Right atrium auricular region (tissue), 2 donors: Measurements from ENCODE around the gene PRKAG2. TPM values are rescaled to one million over a fixed set of nuclear protein-coding genes. Genes with fewer than 3 reads are reported as not detected.

Experiments
- DNase-seq: peaks from one replicate; pipeline ENCODE4 v3.0.0-alpha.2; 2019; ENCODE audit warnings: low spot score
- H3K27ac ChIP-seq, 2 donors: fragments of 200-600 bp; sonication (generic); 1 replicate in 1 of 2; 2 replicates in 1 of 2; pipeline ENCODE4 v1.5.1; 2016 to 2019
- H3K27me3 ChIP-seq, 2 donors: fragments of 200-600 bp; sonication (generic); one replicate each; pipeline versions ENCODE4 v1.5.1 to v1.6.0; 2017 to 2019
- H3K36me3 ChIP-seq: fragments of 200-600 bp; sonication (generic); one replicate; pipeline ENCODE4 v1.5.1; 2016
- H3K4me1 ChIP-seq, 2 donors: fragments of 200-600 bp; sonication (generic); one replicate each; pipeline versions ENCODE4 v1.5.1 to v1.6.0; 2017 to 2019
- H3K4me3 ChIP-seq, 2 donors: fragments of 200-600 bp; sonication (generic); 1 replicate in 1 of 2; 2 replicates in 1 of 2; pipeline ENCODE4 v1.5.1; 2017 to 2019; ENCODE audit warnings: mild to moderate bottlenecking in 1 of 2, moderate library complexity in 1 of 2
- H3K9me3 ChIP-seq, 2 donors: fragments of 200-600 bp; sonication (generic); one replicate each; pipeline ENCODE4 v1.5.1; 2019
- total RNA-seq, 2 donors: library from RNA; depleted of rRNA; stranded (reverse); fragments of >200 nt; gene quantifications; one replicate each; pipeline ENCODE4 v1.1.0, GENCODE V29; 2016
- TF ChIP-seq, protein P1 (sequence below), 2 donors: fragments of 200-600 bp; sonication (generic); IDR thresholded peaks; one replicate each; pipeline ENCODE4 v1.5.1; 2019; ENCODE audit warnings: antibody characterized with exemption in 2 of 2

The PRKAG2 gene
- total RNA-seq, 2 donors from 2014 or later: 133 to 177 TPM

DNA sequence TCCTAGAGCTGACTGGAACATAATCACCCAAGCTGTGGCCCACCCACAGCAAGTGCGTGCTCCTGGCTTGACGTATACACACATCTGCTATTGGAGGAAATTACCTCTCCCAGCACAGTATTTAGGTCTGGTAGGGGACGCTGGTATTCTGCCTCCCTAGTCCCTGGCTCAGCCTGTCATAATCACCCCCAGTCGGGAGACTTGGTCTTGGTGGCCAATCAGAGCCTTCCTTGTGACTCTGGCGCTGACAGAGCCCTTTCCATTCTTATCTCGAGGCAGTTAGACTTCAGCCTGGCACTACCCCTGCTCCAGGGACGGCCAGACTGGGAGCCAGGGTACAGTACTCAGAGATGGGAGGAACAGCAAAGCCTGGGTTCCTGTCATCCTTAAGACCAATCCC is 14.3 kb upstream of the PRKAG2 start:
- Histone ChIP-seq H3K9me3 (no peaks in the 10 kb centered on the region), H3K27me3 (no peaks in the 10 kb centered on the region), H3K4me1 (no peaks in the 10 kb centered on the region), H3K27ac (no peak overlapping the region), H3K36me3 (no peaks in the 10 kb centered on the region), H3K4me3 (no peak overlapping the region)
- DNase-seq: no peak
- TF ChIP-seq, protein P1, sequence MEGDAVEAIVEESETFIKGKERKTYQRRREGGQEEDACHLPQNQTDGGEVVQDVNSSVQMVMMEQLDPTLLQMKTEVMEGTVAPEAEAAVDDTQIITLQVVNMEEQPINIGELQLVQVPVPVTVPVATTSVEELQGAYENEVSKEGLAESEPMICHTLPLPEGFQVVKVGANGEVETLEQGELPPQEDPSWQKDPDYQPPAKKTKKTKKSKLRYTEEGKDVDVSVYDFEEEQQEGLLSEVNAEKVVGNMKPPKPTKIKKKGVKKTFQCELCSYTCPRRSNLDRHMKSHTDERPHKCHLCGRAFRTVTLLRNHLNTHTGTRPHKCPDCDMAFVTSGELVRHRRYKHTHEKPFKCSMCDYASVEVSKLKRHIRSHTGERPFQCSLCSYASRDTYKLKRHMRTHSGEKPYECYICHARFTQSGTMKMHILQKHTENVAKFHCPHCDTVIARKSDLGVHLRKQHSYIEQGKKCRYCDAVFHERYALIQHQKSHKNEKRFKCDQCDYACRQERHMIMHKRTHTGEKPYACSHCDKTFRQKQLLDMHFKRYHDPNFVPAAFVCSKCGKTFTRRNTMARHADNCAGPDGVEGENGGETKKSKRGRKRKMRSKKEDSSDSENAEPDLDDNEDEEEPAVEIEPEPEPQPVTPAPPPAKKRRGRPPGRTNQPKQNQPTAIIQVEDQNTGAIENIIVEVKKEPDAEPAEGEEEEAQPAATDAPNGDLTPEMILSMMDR (IDR thresholded peaks at IDR 0.05): no peak

DNA sequence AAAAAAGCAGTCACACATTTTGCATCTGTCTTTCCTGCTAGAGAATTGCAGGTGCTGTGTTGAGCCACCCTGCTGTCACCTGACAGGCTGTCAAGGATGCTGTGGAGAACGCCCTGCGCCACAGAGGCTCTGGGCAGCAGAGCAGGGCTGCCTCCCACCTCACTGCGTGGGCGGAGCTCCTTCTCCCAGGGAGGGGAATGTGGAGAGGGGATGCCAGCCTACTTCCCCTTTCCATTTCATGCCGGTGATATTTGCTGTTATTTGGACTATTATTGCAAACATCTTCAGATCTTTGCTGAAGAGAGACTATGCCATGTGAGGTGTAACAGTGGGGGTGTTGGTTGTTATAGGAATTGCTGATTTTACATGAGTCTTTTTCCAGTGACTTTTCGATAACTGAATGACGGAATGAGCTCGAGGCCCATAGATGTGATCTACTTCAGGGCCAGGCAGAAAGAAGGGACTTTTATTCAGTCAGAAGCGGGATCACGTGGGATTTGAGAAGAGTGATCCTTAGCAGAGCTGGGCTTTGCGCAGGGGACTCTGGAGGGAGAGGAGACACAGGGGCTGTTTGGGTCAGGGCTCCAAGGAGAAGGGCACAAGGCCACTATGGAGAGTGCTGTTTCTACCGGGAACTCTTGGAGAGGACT is 13.6 kb upstream of the PRKAG2 start:
- Histone ChIP-seq H3K36me3 (no peaks in the 10 kb centered on the region), H3K4me1 (no peaks in the 10 kb centered on the region), H3K4me3 (no peak overlapping the region), H3K27me3 (no peaks in the 10 kb centered on the region), H3K9me3 (no peaks in the 10 kb centered on the region), H3K27ac (no peak overlapping the region)
- DNase-seq: no peak
- TF ChIP-seq, protein P1 (IDR thresholded peaks at IDR 0.05): no peak

DNA sequence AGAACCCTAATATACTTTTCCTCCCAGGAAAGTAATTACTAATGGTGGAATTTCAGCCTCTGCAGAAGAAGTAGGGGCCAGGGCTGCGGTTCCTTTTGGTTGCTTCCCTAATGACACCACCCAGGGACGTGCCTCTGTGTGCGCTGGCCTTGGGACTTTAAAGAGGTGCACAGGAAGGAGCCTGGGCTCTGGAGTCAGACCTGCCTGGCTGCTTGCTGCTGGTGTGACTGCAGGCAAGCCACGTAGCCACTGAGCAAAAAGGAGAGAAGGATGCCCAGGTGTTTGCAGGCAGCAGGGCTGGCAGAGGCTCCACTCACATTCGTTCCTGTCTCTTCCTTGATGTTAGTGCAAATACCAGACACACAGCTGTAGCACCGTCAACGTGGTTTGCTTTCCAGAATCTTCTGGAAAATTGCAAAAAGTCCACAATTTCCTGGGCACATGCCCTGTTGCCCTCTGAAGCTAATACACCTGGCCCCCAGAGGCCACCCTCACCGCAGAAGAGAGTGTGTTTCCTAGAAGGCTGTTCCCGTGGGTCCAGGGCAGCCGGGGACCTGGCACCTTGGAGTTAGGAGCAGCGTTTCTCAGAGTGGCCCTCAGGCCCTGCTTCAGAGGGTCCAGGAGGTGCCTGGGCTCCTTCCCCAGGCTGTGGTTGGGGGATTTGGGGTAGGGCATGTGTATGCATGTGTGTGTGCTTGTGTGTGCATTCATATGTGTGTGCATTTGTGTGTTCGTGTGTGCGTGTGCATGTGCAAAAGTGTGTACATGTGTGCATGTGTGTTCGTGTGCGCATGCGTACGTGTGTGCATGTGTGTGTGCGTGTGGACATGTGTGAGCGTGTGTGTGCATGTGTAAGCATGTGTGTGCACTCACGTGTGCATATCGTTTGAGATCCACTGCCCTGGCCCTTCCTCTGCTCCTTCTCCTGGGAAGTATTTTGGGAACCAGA is 12.8 kb upstream of the PRKAG2 start:
- TF ChIP-seq, protein P1 (IDR thresholded peaks at IDR 0.05): no peak
- H3K27me3 ChIP-seq: no peaks in the 10 kb centered on the region
- H3K36me3 ChIP-seq: no peaks in the 10 kb centered on the region
- no peak overlapping the region for H3K27ac ChIP-seq
- no peak overlapping the region for H3K4me3 ChIP-seq
- no peaks in the 10 kb centered on the region for H3K9me3 ChIP-seq
- H3K4me1 ChIP-seq: no peaks in the 10 kb centered on the region
- no peak for DNase-seq

DNA sequence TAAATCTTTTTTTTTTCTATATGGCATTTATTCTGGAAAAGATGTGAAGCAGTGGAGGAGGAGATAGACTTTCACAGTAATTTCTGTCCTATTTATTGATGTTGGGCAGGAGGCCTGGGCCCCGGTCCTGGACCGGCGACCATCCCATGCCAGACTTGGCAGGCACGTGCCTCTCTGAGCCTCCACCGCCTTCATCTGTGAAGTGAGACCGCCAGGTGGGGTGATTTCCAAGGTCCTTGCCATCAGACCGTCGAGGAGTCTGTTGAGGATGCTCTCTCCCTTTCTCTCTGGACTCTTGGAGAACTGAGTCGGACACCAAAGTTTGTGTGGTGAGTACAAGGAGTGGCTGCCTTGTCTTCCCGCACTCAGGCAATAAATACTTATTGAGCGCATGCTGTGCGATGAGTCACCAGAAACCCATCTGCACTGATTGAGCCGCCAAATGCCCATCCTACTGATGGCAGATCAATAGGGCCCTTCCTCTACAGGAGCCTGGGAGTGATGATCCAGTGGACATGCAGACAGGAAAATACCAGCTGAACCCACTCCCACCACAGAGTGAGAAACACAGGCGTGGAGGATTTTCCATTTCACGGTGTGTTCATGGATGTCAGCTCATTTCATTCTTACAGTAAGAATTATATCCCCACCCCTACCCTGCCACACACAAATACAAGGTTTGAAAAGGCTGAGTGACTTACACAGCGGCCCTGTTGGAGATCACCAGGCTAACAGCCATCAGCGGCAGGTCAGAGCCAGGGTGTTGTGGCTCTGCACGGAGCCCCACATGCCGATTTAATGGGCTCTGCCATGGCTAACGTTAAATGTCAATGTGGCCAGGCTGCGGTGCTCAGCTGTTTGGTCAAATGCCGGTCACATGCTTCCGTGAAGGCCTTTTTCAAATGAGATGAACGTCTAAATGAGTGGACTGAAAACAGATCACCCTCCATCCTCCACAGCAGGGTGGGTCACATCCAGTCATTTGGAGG is 11.5 kb upstream of the PRKAG2 start:
- H3K4me1 ChIP-seq: no peaks in the 10 kb centered on the region
- no peak for DNase-seq
- H3K9me3 ChIP-seq: no peaks in the 10 kb centered on the region
- no peaks in the 10 kb centered on the region for H3K27me3 ChIP-seq
- H3K27ac ChIP-seq: no peak overlapping the region
- H3K36me3 ChIP-seq: no peaks in the 10 kb centered on the region
- H3K4me3 ChIP-seq: no peak overlapping the region
- TF ChIP-seq, protein P1 (IDR thresholded peaks at IDR 0.05): no peak

DNA sequence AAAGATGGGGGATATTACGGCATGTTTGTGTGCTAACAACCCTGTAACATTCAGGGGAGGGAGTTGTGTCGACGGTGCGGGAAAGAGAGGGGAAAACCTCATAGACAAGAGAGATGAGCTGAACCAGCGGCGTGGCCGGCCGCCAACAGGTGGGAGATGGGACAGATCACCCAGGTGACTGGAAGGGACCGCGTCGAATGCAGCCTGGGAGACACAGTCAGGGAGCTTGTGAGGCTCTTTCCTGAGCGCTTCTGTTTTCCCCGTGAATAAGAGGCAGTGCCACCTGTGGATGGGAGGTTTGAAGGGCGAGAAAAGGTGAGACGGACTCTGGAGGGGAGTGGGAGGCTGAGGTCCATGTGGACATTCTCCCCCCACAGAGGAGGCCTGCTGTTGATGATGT is 9.9 kb upstream of the PRKAG2 start:
- no peaks in the 10 kb centered on the region for H3K27me3 ChIP-seq
- no peaks in the 10 kb centered on the region for H3K36me3 ChIP-seq
- no peak overlapping the region for H3K4me3 ChIP-seq
- no peak overlapping the region for H3K27ac ChIP-seq
- TF ChIP-seq, protein P1 (IDR thresholded peaks at IDR 0.05): no peak
- no peak for DNase-seq
- H3K4me1 ChIP-seq: no peaks in the 10 kb centered on the region
- H3K9me3 ChIP-seq: no peaks in the 10 kb centered on the region
